HG03175 (cell line): ENCODE measurements around the gene SMPD2.
A peak's percentile ranks its signal among the peaks of the same experiment; 100 is the strongest.

ENCODE experiments used
- ATAC-seq: cut with Tn5 transposase; IDR thresholded peaks from one replicate; pipeline ENCODE4 v1.9.1; 2021; ENCODE audit warnings: mild to moderate bottlenecking, moderate library complexity; ENCODE audit not compliant: unreplicated experiment

The SMPD2 gene

DNA sequence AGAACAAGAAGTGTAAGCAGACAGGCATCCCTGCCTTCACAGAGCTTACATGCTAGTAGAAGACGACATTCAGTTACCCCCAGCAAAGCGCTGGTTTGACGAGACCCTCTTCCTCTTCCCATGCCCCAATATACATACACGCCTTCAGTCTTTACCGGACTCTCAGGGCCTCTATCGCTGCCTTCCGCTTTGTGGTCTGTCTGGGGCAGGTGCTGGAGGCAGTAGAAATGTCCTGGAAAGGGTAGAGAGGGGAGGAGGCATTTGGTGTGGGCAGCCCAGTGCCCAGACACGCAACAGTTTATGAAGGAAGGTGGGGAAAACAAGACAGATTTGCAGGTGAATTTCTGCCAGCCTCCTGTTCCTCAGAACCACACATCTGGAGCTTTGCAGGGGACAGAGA, 6.0 kb downstream of the SMPD2 start:
- ATAC-seq, result no peak

- ATAC-seq, result no peak
These were observed 6.6 kb downstream of the SMPD2 start for GRCh38 chr6:109447087-109447486.

DNA sequence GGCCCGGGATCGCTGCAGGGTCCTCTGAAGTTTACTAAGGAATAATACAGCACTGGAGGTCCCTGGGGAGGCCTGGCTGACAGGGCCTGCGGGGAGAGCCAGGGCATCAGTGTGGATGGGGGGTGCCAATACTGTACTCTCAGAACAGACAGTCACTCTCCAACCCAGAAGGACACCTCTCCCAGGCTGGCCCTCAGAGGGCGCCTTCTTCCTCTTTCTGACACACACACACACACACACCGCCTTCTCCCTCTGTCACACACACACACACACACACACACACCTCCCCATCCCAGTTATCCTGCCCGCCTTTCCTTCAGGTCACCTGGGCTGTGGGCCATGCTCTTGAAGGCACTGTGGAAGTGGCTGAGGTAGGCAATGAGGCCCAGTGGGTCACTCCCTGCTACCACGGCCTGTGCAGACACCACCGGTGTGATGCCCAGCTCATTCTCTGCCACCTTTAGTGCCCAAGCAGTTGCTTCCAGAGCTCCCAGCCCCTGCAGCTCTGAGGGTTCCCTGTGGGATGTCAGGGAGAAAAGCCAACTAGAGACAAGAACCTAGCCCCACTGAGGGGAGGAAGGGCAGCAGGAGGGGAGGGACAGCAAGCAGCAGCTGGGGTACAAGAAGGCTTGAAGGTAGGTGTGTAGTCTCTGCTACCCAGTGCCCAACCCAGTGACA, 7.5 kb downstream of the SMPD2 start:
- no peak for ATAC-seq

DNA sequence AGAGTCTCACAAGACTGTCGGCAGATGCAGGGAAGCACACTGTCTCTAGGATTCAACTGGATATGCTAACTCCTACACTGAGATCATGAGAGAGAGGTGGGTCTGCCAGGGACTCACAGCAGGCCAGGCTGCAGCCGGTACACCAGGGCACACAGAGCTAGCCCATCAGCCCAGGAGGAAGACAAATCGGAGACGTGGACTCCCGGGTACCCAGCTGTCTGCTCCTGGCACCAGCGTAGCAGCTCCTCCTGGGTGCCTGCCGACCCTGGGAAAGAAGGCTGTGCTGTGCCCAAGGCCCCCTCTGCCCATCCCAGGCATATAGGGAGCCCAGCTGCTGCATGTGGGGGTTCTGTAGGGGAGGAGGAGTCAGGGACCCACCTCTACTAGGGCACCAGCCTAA, 8.1 kb downstream of the SMPD2 start:
- no peak for ATAC-seq

DNA sequence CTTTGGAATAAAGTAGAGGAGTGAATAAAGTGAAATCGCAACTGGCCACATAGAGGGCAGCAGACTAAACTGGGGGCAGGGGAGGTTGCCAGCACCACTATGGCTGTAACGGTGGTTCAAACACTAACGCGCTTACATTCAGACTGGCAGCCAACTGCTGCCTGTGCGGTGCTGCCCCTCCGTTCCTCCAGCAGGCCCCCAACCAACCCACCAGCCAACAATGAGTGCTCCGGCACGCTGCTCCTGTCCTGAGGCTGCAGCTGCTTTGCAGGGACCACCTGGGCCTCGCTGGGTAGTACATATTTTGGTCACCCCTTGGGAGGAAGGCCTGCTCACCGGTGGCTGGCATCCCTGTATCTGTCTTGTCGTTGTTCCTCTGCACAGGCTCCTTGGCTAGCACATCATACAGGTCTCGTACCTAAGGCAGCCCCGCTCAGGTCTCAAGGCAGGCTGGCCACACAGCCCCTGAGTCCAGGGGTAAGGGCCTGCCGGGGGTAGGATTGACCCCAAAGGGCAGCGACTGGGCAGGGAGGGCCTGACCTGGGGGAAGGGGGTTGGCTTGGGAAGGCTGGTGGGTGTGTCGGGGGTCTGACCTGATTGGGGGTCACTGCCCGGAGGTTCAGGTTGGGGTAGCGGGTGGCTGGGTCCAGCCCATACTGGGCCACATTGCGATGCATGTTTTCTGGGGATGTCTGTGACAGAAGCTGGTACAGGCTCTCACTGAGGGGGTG, 8.7 kb downstream of the SMPD2 start:
- no peak for ATAC-seq

DNA sequence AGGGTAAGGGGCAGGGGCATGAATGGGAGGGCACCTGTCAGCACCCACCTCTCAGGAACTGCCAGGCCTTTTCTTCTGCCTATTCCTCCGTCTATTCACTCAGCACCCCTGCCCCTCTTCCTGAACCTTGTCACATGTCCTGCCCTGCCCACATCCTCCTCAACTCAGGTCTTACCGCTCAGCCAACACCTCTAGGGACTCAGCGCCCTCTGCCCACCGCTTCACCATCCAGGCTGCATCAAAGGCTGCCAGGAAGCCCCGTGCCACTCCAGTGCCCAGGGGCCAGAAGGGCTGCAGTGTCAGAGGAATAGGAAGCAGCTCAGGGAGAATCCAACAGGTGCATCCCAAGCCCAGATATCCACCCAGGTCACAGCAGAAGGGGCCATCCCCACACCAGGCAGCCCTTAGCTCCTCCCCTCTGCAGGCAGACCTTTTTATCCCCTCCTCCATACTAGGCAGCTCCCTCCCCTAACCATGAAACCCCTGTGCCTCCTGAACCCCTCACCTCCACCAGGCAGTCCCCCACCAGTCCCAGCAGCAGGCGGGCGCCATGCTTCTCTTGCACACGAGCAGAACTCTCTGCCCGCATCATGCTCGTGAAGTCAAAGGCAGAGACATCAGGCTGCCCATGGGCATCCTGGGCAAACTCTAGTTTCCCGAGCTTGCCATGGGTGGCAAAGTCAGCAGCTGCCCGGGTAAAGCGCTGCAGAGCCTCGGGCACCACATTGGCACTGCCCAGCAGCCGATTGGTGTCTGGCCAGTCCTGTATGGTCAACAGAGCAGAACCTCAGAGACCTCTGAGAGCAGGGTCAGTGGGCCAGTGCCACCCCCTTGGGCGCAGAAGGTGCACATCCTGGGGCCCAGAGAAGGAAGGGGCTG, 9.5 kb downstream of the SMPD2 start:
- no peak for ATAC-seq

DNA sequence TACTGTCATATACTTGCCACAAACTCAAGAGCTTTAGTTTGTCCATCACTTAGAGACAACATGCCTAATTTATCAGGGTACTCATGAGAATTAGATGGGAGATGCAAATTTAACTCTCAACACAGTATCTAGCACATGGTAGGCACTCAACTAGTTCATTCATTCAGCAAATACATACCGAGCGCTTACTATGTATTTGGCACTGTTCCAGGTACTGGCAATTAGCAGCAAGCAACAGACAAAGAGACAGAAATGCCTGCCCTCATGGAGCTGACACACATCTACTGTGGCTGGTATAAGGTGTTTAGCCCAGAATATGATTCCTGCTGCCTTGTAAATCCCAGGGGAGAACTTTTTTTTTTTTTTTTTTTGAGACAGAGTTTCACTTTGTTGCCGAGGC, 10.3 kb downstream of the SMPD2 start:
- no peak for ATAC-seq

DNA sequence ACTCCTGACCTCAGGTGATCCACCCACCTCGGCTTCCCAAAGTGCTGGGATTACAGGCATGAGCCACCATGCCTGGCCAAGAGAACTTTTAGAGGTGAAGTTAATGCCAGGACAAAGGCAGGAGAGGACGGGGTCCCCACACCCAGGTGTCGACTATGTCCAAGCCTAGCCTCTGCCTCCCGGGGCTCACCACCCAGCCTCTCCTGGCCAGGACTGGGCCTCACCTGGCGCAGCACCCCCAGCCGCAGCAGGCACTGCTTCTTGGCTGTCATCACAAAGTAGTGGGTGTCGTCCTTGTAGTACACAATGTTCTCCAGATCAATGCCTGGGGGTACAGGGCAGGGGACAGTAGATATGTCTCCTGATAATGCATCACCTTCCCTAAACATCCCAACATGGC, 10.9 kb downstream of the SMPD2 start:
- no peak for ATAC-seq

- no peak for ATAC-seq
These were observed 11.7 kb downstream of the SMPD2 start for GRCh38 chr6:109452181-109452580.

- ATAC-seq, result no peak
These were observed 12.6 kb downstream of the SMPD2 start for GRCh38 chr6:109453156-109453555.

- no peak for ATAC-seq
These were observed 13.3 kb downstream of the SMPD2 start for GRCh38 chr6:109453594-109454495.

GRCh38 chr6:109454496-109455436, 14.2 kb downstream of the SMPD2 start:
- peak; percentile 36 for ATAC-seq

DNA sequence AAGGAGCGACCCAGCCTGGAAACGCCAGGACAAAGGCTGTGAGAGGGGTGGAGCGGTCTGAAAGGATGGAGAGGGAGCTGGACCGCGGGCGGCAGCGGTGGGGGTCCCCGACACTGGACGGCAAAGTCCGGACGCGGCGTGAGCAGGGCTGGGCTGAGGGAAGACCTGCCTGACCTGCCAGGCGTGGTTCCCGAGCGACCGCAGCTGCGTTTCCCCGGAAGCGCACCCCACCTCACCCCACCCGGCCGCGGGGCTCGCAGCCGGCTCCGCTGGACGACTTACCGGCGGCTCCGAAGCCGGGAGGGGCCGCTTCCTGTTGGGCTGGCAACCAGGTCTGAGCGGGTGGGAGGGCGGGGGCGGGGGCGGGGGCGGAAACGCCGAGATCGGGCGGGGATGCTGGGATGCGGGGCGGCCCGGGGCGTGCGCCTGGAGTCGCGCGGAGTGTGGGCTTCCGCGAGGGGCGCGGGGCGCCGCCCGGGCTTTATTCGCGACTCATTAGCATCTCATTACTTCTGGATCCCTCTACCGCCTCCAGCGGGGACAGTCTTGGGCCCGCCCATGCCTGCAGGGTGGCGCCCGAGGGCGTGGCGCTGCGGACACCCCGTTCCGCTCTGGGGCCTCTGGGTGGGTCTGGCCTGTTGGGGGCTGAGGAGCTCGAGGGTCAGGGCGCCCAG, 15.1 kb downstream of the SMPD2 start, which contains the start of gene MICAL1:
Gene MICAL1 (minus strand): TSS at position 336 of the 674 bp plus-strand sequence. CDS start 1,576 bp downstream, outside the sequence.
- ATAC-seq, result peak; percentile 65

- ATAC-seq, result peak; percentile 1
These were observed 15.6 kb downstream of the SMPD2 start for GRCh38 chr6:109456111-109456583.

- no peak for ATAC-seq
These were observed 16.4 kb downstream of the SMPD2 start for GRCh38 chr6:109456710-109457561.

GRCh38 chr6:109457562-109457996, 17.1 kb downstream of the SMPD2 start:
- ATAC-seq, result no peak

DNA sequence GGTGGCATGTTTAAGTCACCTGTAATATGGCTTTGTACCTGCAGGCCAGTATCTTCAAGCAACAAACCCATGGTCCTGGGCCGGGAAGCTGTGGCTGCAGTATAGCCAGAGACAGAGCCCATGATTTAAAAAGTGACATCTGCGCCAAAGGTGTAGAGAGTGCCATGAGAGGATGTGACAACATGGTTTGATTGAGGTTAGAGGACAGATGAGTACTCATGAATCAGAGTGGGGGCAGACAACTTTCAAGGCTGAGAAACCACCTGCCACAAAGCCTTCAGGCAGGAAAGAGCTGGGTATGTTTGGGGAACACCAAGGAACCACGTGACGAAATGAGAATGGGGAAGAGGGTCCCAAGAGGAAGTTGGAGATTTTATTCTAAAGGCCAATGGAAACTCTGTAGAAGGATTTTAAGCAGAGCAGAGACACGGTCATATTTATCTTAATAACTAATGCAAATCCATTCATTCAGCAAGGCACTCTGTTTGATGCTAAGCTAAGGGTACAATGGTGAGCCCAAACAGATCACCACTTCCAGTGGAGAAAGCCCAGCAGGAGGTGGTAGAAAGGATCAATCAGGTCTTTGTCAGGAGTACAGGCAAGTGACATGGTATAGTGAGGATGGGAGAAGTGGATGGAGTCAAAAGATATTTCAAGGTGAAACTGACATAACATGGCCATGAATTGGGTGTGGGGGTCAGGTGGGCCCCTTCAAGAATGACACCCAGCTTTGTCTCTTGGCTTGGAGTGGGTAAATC, 18.4 kb downstream of the SMPD2 start:
- peak; percentile 18 for ATAC-seq
